CD8-positive, alpha-beta memory T cell (primary cell): ENCODE results near the gene WIZ. TPM values are rescaled to one million over a fixed set of nuclear protein-coding genes. Genes with fewer than 3 reads are reported as not detected.
A peak's percentile ranks its signal among the peaks of the same experiment; 100 is the strongest.

Experiments used
- CTCF ChIA-PET: fragments of 350-600 bp; sonication (Branson Sonifier 250); formaldehyde crosslinking; loops from one replicate; lab custom pipeline; 2021; ENCODE audit warnings: antibody characterized with exemption; lab: Charles Lee
- POLR2A ChIA-PET: fragments of 350-600 bp; sonication (Branson Sonifier 250); formaldehyde crosslinking; loops from one replicate; lab custom pipeline; 2021; ENCODE audit warnings: antibody characterized with exemption; lab: Charles Lee
- DNase-seq, 5 donors: peaks; one replicate each; pipeline versions ENCODE4 v3.0.0 to v3.0.0-alpha.2; 2020 to 2022; ENCODE audit warnings: mixed read lengths in 1 of 5
- H3K27ac ChIP-seq: one replicate; pipeline ENCODE4 v1.7.0; 2013; ENCODE audit warnings: low read depth, mild to moderate bottlenecking, low read length, moderate library complexity
- H3K27me3 ChIP-seq: 2 replicates; pipeline ENCODE4 v1.7.0; 2013; ENCODE audit warnings: low read length, mild to moderate bottlenecking; ENCODE audit not compliant: insufficient read depth, poor library complexity, severe bottlenecking
- H3K36me3 ChIP-seq: 2 replicates; pipeline ENCODE4 v1.7.0; 2013; ENCODE audit warnings: mild to moderate bottlenecking, low read length, moderate library complexity; ENCODE audit not compliant: insufficient read depth
- H3K4me1 ChIP-seq: 2 replicates; pipeline ENCODE4 v1.7.0; 2013; ENCODE audit warnings: mild to moderate bottlenecking, low read length, moderate library complexity; ENCODE audit not compliant: insufficient read depth
- H3K4me3 ChIP-seq: 2 replicates; pipeline ENCODE4 v1.7.0; 2013; ENCODE audit warnings: mild to moderate bottlenecking, low read length
- H3K9me3 ChIP-seq: 2 replicates; pipeline ENCODE4 v1.7.0; 2013; ENCODE audit warnings: mild to moderate bottlenecking, low read length
- H3K27ac Mint-ChIP-seq, 8 donors: one replicate each; pipeline ENCODE4 v1.8.0; 2020 to 2021; ENCODE audit warnings: mixed read lengths in 8 of 8, mild to moderate bottlenecking in 6 of 8, inconsistent platforms in 3 of 8, moderate library complexity in 3 of 8
- H3K27me3 Mint-ChIP-seq, 2 donors: one replicate each; pipeline ENCODE4 v1.8.0; 2020 to 2021; ENCODE audit warnings: mixed read lengths in 2 of 2, mild to moderate bottlenecking in 1 of 2, moderate library complexity in 1 of 2
- H3K36me3 Mint-ChIP-seq, 3 donors: one replicate each; pipeline ENCODE4 v1.8.0; 2020 to 2021; ENCODE audit warnings: mixed read lengths in 3 of 3, inconsistent platforms in 1 of 3, mild to moderate bottlenecking in 1 of 3
- H3K4me1 Mint-ChIP-seq, 3 donors: one replicate each; pipeline ENCODE4 v1.8.0; 2020 to 2021; ENCODE audit warnings: mixed read lengths in 3 of 3, inconsistent platforms in 1 of 3, mild to moderate bottlenecking in 1 of 3
- H3K4me3 Mint-ChIP-seq, 7 donors: one replicate each; pipeline ENCODE4 v1.8.0; 2020 to 2021; ENCODE audit warnings: mixed read lengths in 7 of 7, mild to moderate bottlenecking in 6 of 7, moderate library complexity in 4 of 7, inconsistent platforms in 2 of 7
- H3K9me3 Mint-ChIP-seq, 5 donors: one replicate each; pipeline ENCODE4 v1.8.0; 2020 to 2022; ENCODE audit warnings: mixed read lengths in 5 of 5, mild to moderate bottlenecking in 3 of 5, moderate library complexity in 2 of 5, inconsistent platforms in 1 of 5
- polyA plus RNA-seq: library from polyadenylated mRNA; unstranded; fragments of 300-500 nt; fragmentation: Illumina TruSeq; gene quantifications from one replicate; pipeline ENCODE4 v1.2.3, GENCODE V29; 2021
- total RNA-seq, 2 experiments: library from RNA; stranded (reverse); gene quantifications; one replicate each; pipeline ENCODE4 v1.2.3, GENCODE V29; 2021

Gene WIZ
- total and polyA plus RNA-seq, 3 experiments from 2014 or later: 1.8 to 31.2 (median 28.9) TPM

DNA sequence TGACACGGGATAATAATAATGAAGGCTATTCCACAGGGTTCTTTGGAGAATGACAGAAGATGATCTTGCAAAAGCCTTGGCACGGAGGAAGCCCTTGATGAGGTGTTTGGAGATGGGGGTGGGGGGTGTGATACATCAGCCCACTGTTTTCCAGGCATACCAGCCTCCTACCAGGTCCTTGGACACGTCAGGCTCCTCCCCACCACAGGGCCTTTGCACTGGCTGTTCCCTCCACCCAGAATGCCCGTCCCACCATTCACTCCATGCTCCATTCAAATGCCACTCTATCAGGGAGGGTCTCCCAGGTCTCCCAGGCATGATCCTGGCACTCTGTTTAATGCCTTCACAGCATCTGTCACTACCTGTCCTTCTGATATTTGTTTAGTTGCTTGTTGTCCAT lies 2.7 kb downstream of the WIZ start:
- H3K9me3 Mint-ChIP-seq: no peaks in the 10 kb centered on the region
- H3K27me3 Mint-ChIP-seq: peaks cover 0 to 8% of the 10 kb centered on the region in 2 donors
- Histone ChIP-seq H3K27me3 (no peaks in the 10 kb centered on the region), H3K27ac (no peak overlapping the region), H3K9me3 (no peaks in the 10 kb centered on the region), H3K36me3 (peaks cover 7% of the 10 kb centered on the region), H3K4me3 (no peak overlapping the region), H3K4me1 (peaks cover 4% of the 10 kb centered on the region)
- ChIA-PET CTCF (no interaction called here), POLR2A (no interaction called here)
- H3K36me3 Mint-ChIP-seq: peaks cover 0 to 19% (median 4%) of the 10 kb centered on the region in 3 donors
- no peak for DNase-seq
- peak overlapping the region in 6 of 8 donors; percentile 13 to 79 (median 46) for H3K27ac Mint-ChIP-seq
- peaks cover 20 to 24% (median 23%) of the 10 kb centered on the region in 3 donors for H3K4me1 Mint-ChIP-seq
- peak overlapping the region in 2 of 7 donors; percentile 32 to 64 for H3K4me3 Mint-ChIP-seq

DNA sequence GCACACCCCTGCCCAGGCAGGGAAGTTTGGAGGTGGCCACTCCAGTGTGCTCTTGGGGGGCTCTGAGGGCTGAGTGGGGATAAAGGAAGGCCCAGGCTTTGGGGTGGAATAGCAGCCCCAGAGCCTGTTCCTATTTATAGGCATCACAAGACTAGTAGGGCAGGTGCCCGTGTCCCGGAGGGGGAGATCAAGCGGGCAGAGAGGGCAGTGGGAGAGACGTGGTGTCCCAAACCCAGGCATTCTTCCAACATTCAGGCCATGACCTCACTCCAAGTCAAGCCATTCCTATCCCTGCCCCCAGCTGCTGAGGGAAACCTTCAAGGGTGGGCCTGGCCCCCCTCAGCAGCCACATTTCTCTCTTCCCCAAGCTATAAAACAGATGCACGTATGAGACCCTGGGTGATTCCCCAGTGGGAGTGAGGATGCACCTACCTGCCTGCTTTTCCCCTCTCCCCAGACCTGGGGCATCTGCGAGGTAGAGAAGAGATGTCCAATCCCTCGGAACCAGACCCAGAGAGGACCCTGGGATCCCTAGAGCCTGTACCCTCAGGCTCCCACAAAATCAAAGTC lies 3.9 kb downstream of the WIZ start:
- Mint-ChIP-seq H3K4me1 (peaks cover 15 to 18% (median 17%) of the 10 kb centered on the region in 3 donors), H3K27me3 (peaks cover 0 to 8% of the 10 kb centered on the region in 2 donors), H3K4me3 (peak overlapping the region in 1 of 7 donors; percentile 24), H3K27ac (no peak overlapping the region), H3K36me3 (peaks cover 0 to 8% (median 1%) of the 10 kb centered on the region in 3 donors), H3K9me3 (no peaks in the 10 kb centered on the region)
- Histone ChIP-seq H3K9me3 (no peaks in the 10 kb centered on the region), H3K27ac (no peak overlapping the region), H3K36me3 (no peaks in the 10 kb centered on the region), H3K4me1 (peaks cover 4% of the 10 kb centered on the region), H3K27me3 (no peaks in the 10 kb centered on the region), H3K4me3 (no peak overlapping the region)
- ChIA-PET CTCF (no interaction called here), POLR2A (no interaction called here)
- no peak for DNase-seq

DNA sequence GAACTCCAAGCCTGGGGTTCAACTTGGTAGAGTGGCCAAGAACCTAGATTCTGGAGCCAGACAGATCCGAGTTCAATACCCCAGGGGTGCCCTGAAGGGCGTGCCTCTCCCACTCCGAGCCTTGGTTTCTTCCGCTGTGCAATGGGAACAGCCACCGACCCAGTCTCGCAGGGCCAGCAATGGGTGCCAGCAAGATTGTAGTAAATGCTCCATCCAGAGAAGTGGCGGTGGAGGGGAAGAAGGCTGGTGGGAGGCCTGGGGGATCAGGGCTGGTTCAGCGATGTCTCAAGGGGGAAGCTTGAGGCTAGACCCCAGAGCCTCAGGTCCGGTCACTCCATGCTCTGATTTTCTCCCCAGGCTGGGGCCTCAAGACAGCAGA lies 4.5 kb downstream of the WIZ start:
- no peak overlapping the region for H3K27ac ChIP-seq
- Mint-ChIP-seq H3K36me3 (peaks cover 0 to 4% (median 1%) of the 10 kb centered on the region in 3 donors), H3K4me3 (no peak overlapping the region), H3K9me3 (no peaks in the 10 kb centered on the region), H3K27ac (peak overlapping the region in 1 of 8 donors; percentile 91), H3K4me1 (peaks cover 8 to 12% (median 10%) of the 10 kb centered on the region in 3 donors), H3K27me3 (peaks cover 0 to 3% of the 10 kb centered on the region in 2 donors)
- H3K4me3 ChIP-seq: no peak overlapping the region
- DNase-seq: no peak
- no peaks in the 10 kb centered on the region for H3K36me3 ChIP-seq
- CTCF ChIA-PET: no interaction called here
- POLR2A ChIA-PET: no interaction called here
- H3K27me3 ChIP-seq: no peaks in the 10 kb centered on the region
- peaks cover 3% of the 10 kb centered on the region for H3K4me1 ChIP-seq
- H3K9me3 ChIP-seq: no peaks in the 10 kb centered on the region

DNA sequence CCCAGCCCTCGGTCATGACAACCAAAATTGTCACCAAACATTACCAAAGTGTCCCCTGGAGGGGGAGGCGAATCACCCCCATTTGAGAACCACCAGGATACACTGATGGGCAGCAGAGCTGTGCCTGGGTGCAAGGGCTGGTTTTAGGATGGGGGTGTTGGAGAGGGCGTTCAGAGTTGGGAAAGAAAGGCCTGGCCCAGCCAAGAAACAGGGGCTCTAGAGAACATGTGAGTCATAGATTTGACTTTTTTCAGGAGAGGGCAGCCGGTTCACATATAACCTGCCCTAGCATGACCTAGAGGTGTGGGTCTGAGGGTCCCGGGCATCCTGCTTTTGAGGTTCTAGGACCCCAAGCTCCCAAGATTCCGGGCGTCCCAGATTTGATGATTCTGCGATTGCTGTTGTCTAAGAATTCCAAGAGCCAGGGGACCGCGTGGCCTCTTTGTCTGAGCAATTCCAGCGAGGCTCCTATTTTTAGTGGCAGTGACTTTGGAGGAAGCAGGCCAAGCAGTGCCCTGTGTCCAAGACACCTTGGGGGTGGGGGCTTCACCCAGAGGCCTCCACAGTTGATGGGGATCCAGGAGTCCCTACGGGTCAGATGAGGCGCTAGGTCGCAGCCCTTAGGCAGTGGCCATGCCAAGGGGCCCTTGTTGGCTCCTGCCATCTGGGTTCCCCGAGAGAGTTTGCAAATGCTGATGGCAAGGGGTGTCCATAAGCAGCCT lies 5.1 kb downstream of the WIZ start:
- H3K4me1 Mint-ChIP-seq: peaks cover 6 to 11% (median 8%) of the 10 kb centered on the region in 3 donors
- peaks cover 0 to 4% (median 1%) of the 10 kb centered on the region in 3 donors for H3K36me3 Mint-ChIP-seq
- peaks cover 0 to 3% of the 10 kb centered on the region in 2 donors for H3K27me3 Mint-ChIP-seq
- no peaks in the 10 kb centered on the region for H3K9me3 Mint-ChIP-seq
- Histone ChIP-seq H3K27me3 (no peaks in the 10 kb centered on the region), H3K27ac (no peak overlapping the region), H3K4me3 (no peak overlapping the region), H3K4me1 (no peaks in the 10 kb centered on the region), H3K36me3 (no peaks in the 10 kb centered on the region), H3K9me3 (no peaks in the 10 kb centered on the region)
- POLR2A ChIA-PET: no interaction called here
- CTCF ChIA-PET: no interaction called here
- no peak overlapping the region for H3K4me3 Mint-ChIP-seq
- H3K27ac Mint-ChIP-seq: peak overlapping the region in 1 of 8 donors; percentile 61
- no peak for DNase-seq

DNA sequence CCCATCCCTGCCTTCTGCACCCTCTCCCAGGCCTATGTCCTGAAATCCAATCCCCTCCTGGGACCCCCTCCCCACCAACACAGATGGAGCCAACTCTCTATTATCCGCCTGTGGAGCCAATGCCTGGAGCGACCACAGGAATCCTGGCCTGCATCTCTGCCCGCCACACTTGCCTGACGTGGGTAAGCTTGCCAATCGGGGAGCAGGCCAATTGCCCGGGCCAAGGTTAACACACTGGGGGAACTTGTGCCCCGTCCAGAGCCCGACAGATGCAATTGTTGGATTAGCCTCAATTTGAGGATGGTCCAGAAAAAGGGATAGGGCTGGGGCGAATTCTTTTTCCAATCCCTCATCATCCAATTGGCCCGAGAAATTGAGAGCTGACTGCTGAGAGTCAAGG lies 5.9 kb downstream of the WIZ start:
- no peak overlapping the region for H3K27ac ChIP-seq
- H3K27me3 Mint-ChIP-seq: peaks cover 0 to 3% of the 10 kb centered on the region in 2 donors
- no peaks in the 10 kb centered on the region for H3K9me3 ChIP-seq
- H3K27ac Mint-ChIP-seq: peak overlapping the region in 1 of 8 donors; percentile 11
- ChIA-PET POLR2A (no interaction called here), CTCF (no interaction called here)
- H3K4me1 ChIP-seq: no peaks in the 10 kb centered on the region
- H3K4me1 Mint-ChIP-seq: peaks cover 6 to 10% (median 6%) of the 10 kb centered on the region in 3 donors
- DNase-seq: no peak
- H3K27me3 ChIP-seq: no peaks in the 10 kb centered on the region
- peaks cover 0 to 4% (median 1%) of the 10 kb centered on the region in 3 donors for H3K36me3 Mint-ChIP-seq
- H3K4me3 ChIP-seq: no peak overlapping the region
- H3K9me3 Mint-ChIP-seq: no peaks in the 10 kb centered on the region
- peak overlapping the region in 1 of 7 donors; percentile 13 for H3K4me3 Mint-ChIP-seq
- no peaks in the 10 kb centered on the region for H3K36me3 ChIP-seq

DNA sequence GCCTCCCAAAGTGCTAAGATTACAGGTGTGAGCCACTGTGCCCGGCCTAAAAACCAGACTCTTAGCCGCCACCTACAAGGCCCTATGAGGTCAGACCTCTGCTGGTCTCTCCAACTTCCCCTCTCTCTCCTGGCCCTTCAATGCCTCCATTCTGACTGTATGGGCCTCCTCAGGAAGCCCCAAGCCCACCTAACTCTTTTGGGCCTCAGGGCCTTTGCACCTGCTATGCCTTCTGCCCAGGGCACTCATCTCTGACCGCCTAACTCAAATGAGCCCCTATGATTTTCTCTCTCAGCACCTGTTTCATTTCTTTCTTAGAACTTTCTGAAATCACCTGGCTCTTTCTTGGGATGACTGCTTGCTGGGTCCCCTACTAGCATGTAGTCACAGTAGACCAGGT lies 6.4 kb downstream of the WIZ start:
- H3K27me3 Mint-ChIP-seq: peaks cover 0 to 3% of the 10 kb centered on the region in 2 donors
- peaks cover under 1 to 5% (median under 1%) of the 10 kb centered on the region in 3 donors for H3K4me1 Mint-ChIP-seq
- no peak overlapping the region for H3K4me3 ChIP-seq
- H3K4me1 ChIP-seq: no peaks in the 10 kb centered on the region
- H3K27me3 ChIP-seq: no peaks in the 10 kb centered on the region
- H3K4me3 Mint-ChIP-seq: peak overlapping the region in 1 of 7 donors; percentile 13
- peak overlapping the region in 2 of 8 donors; percentile 32 to 47 for H3K27ac Mint-ChIP-seq
- no peak overlapping the region for H3K27ac ChIP-seq
- H3K9me3 ChIP-seq: no peaks in the 10 kb centered on the region
- ChIA-PET CTCF (no interaction called here), POLR2A (no interaction called here)
- DNase-seq: no peak
- H3K36me3 ChIP-seq: no peaks in the 10 kb centered on the region
- H3K9me3 Mint-ChIP-seq: no peaks in the 10 kb centered on the region
- H3K36me3 Mint-ChIP-seq: peaks cover 0 to 2% (median 1%) of the 10 kb centered on the region in 3 donors

DNA sequence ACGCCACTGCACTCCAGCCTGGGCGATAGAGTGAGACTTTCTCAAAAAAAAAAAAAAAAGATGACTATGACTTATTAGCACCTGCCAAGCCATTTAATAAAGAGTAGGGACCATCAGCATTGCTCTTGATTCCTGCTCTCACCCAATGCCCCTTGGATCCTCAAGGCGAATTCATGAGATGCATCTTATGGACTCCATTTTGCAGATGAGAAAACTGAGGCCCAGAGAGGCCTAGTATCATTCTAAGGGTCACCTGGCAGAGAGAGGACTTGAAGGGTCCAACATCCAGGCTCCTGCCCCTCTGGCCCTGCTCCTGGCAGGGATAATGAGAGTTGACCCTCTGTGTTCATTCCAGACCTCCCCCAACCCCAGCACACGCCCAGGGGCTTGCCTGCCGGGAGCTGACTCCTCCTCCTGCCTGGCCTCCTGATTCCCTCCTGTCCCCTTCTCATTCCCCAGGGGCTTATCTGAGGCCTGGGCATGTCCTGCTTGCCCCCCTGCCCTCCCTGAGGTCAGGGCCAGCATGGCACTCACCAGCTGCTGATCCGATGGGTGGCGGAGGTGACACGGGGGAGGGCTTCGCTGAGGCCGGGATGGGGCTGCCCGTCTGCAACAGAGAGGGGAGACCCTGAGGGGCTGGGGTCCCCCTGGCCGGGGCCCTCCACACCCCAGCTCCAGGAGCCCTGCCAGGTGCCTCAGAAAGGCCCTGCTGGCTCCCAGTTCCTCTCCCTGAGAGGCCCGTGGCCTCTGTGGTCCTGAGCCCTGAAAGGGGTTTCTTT lies 7.4 kb downstream of the WIZ start:
- peaks cover 0 to 3% (median 0%) of the 10 kb centered on the region in 3 donors for H3K4me1 Mint-ChIP-seq
- H3K36me3 Mint-ChIP-seq: peaks cover 0 to 2% (median under 1%) of the 10 kb centered on the region in 3 donors
- Histone ChIP-seq H3K36me3 (no peaks in the 10 kb centered on the region), H3K9me3 (no peaks in the 10 kb centered on the region), H3K27me3 (no peaks in the 10 kb centered on the region), H3K4me3 (no peak overlapping the region), H3K4me1 (no peaks in the 10 kb centered on the region), H3K27ac (no peak overlapping the region)
- H3K27ac Mint-ChIP-seq: peak overlapping the region in 1 of 8 donors; percentile 43
- H3K4me3 Mint-ChIP-seq: no peak overlapping the region
- peaks cover 0 to 2% of the 10 kb centered on the region in 2 donors for H3K27me3 Mint-ChIP-seq
- ChIA-PET POLR2A (no interaction called here), CTCF (interaction anchor here (0.9 to 1.0 kb wide), 2 partner anchors 23 to 105 kb away, joined by 3 to 4 read pairs; partner anchors contain the start of gene AKAP8L)
- DNase-seq: no peak
- no peaks in the 10 kb centered on the region for H3K9me3 Mint-ChIP-seq
